NCI-H187 (cell line): ENCODE results near the gene DHX58.

Experiments
- DNase-seq, 2 experiments: peaks; one replicate each; lab custom pipeline; 2025; lab: John Stamatoyannopoulos, UW

DHX58 gene

GRCh38 chr17:42110301-42111264 is 1.9 kb downstream of the DHX58 start:
- DNase-seq = no peak

GRCh38 chr17:42109086-42109485 is 3.4 kb downstream of the DHX58 start:
- no peak for DNase-seq

GRCh38 chr17:42107597-42108576 is 4.6 kb downstream of the DHX58 start:
- peak; percentile 88 to 90 for DNase-seq

- DNase-seq = no peak
Observed at GRCh38 chr17:42107124-42107523, 5.4 kb downstream of the DHX58 start.

- DNase-seq = no peak
Observed at GRCh38 chr17:42106009-42106408, 6.5 kb downstream of the DHX58 start.

- DNase-seq = no peak
Observed at GRCh38 chr17:42104264-42104663, 8.2 kb downstream of the DHX58 start.

- no peak for DNase-seq
Observed at GRCh38 chr17:42103221-42103954, 9.1 kb downstream of the DHX58 start.

- peak; percentile 8 to 23 for DNase-seq
Observed at GRCh38 chr17:42101513-42102292, 10.8 kb downstream of the DHX58 start.

- DNase-seq = no peak
Observed at GRCh38 chr17:42098730-42099399, 13.6 kb downstream of the DHX58 start.

- no peak for DNase-seq
Observed at GRCh38 chr17:42097691-42098631, 14.6 kb downstream of the DHX58 start, which contains the start of gene ZNF385C. Gene ZNF385C (minus strand): TSS chr17:42098473. CDS start chr17:42063056, 35,417 bp downstream.

- DNase-seq = no peak
Observed at GRCh38 chr17:42096360-42097111, 16.0 kb downstream of the DHX58 start.

- no peak for DNase-seq
Observed at GRCh38 chr17:42094375-42095069, 18.0 kb downstream of the DHX58 start.

- no peak for DNase-seq
Observed at GRCh38 chr17:42092939-42093338, 19.6 kb downstream of the DHX58 start.

- no peak for DNase-seq
Observed at GRCh38 chr17:42090964-42091790, 21.3 kb downstream of the DHX58 start.

GRCh38 chr17:42088736-42089135 is 23.8 kb downstream of the DHX58 start:
- no peak for DNase-seq

GRCh38 chr17:42087736-42088705 is 24.5 kb downstream of the DHX58 start:
- DNase-seq = no peak
